GM21367 (cell line): Measurements from ENCODE around the gene RAB3IP.

Source experiments
- ATAC-seq: cut with Tn5 transposase; IDR thresholded peaks from one replicate; pipeline ENCODE4 v1.9.1; 2021; ENCODE audit not compliant: unreplicated experiment

Gene RAB3IP, protein sequence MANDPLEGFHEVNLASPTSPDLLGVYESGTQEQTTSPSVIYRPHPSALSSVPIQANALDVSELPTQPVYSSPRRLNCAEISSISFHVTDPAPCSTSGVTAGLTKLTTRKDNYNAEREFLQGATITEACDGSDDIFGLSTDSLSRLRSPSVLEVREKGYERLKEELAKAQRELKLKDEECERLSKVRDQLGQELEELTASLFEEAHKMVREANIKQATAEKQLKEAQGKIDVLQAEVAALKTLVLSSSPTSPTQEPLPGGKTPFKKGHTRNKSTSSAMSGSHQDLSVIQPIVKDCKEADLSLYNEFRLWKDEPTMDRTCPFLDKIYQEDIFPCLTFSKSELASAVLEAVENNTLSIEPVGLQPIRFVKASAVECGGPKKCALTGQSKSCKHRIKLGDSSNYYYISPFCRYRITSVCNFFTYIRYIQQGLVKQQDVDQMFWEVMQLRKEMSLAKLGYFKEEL

GRCh38 chr12:69738351-69739286 lies at the start of gene RAB3IP:
TSS of gene RAB3IP (plus strand) at chr12:69738860. CDS start at chr12:69755409, 16,549 bp downstream.
- ATAC-seq, result peak; percentile 83

- no peak for ATAC-seq
These were observed 49.0 kb upstream of the RAB3IP start for GRCh38 chr12:69689638-69690037.

DNA sequence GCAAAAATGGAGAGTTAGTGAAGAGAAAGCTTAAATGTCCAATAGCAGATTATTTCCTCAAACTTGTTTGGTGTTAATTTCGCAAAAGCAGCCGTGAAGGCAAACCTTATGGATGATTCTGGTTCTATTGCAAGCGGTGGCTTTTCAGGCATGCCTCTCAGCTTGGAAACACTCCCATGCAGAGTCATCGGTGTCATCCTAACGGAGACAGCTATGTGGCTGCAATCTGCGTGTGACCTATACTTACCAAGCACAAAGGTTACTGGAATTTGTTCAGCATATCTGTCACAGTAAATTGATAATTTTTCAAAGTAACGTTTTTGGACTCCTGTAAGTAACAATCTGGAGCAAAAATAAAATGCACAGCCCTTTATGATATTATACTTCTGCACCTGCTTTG lies 44.5 kb upstream of the RAB3IP start:
- no peak for ATAC-seq

DNA sequence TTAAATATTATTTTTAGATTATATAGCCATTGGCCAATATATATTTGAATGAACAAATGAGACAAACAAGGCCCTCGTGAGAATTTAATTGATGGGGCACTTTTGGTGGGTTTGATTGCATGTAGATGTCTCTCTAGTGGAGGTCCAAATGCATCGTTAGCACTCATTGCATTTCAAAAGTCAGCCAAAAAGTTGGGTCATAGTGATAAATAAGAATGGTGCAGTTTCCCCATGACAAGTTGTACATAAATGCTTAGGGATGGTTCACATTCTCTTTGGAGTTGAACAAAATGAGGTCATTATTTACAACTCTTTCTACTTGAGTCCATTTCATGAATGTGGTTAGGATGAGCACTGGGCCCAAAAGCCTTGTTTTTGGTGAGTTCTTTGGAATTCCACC lies 40.6 kb upstream of the RAB3IP start:
- no peak for ATAC-seq

GRCh38 chr12:69698769-69699540 lies 39.7 kb upstream of the RAB3IP start, which contains the start of gene BEST3:
TSS of gene BEST3 (minus strand) at chr12:69699303. CDS start at chr12:69697798, 1,505 bp downstream.
- no peak for ATAC-seq

DNA sequence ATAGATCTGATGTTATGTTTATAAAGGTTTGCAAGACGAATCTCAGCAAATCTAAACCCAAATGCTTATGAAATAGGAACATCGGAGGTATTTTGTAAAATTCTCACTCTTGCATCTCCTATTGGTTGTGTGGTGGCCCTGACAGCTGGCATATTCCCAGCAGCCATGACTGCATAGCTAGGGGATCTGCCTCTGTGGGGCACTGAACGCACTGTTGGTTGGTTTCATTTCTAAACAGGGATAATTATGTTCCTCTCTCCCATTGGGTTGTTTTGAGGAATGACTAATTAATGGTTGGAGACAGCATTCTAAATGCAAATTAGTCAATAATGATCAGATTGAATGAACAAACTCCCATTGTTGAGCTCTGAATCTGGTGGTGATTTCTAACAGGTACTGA lies 36.8 kb upstream of the RAB3IP start:
- no peak for ATAC-seq

- ATAC-seq, result no peak
These were observed 35.5 kb upstream of the RAB3IP start for GRCh38 chr12:69703146-69703642.

DNA sequence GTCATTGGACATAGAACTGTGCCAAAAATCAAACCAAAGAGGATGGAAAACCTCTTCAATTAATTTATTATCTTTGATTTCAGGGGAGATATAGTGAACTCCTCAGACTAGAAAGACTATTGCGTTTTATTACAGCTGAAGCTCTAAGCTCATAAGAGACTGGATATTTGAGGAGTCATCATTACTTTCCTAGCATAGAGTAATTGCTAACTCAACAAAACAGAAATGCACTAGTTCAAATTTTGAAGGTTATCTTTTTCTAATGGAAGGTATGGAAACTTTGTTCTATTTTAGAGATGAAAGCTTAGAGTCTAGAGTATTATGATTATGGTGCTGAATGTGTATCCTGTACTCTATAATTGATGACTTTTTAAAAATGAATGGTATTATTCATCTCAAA lies 34.3 kb upstream of the RAB3IP start:
- no peak for ATAC-seq

DNA sequence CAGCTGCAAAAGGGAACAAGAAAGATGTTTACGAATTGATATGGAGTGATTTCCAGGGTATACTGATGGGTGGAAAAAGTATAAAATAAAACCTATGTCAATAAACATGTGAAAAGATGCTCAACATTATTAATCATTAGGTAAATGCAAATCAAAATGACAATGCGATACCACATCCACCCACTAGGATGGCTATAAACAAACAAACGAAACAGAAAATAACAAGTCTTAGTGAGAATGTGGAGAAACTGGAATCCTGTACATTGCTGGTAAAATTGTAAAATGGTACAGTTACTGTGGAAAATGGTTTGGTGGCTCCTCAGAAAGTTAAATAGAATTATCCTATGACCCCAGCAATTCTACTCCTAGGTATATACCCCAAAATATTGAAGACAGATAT lies 30.0 kb upstream of the RAB3IP start:
- ATAC-seq, result no peak

GRCh38 chr12:69712826-69713225 lies 25.8 kb upstream of the RAB3IP start:
- no peak for ATAC-seq

DNA sequence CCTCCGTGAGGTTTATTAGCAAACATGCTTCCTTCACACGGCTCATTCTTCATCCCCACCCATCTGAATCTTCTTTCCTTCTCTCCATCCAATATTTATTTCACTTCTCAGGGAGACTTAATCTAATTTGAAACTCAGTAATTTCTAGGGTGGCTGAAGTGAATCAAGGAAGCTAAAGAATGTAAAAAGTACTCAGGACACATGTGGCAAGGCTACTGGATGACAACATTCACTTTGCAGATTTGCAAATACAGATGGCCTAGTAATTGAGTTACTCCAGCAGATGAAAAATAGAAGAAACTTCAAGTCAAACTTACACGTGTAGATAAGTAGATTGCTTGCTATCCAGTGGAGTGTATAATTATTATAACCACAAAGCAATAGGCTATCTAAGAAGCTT lies 24.1 kb upstream of the RAB3IP start:
- no peak for ATAC-seq

DNA sequence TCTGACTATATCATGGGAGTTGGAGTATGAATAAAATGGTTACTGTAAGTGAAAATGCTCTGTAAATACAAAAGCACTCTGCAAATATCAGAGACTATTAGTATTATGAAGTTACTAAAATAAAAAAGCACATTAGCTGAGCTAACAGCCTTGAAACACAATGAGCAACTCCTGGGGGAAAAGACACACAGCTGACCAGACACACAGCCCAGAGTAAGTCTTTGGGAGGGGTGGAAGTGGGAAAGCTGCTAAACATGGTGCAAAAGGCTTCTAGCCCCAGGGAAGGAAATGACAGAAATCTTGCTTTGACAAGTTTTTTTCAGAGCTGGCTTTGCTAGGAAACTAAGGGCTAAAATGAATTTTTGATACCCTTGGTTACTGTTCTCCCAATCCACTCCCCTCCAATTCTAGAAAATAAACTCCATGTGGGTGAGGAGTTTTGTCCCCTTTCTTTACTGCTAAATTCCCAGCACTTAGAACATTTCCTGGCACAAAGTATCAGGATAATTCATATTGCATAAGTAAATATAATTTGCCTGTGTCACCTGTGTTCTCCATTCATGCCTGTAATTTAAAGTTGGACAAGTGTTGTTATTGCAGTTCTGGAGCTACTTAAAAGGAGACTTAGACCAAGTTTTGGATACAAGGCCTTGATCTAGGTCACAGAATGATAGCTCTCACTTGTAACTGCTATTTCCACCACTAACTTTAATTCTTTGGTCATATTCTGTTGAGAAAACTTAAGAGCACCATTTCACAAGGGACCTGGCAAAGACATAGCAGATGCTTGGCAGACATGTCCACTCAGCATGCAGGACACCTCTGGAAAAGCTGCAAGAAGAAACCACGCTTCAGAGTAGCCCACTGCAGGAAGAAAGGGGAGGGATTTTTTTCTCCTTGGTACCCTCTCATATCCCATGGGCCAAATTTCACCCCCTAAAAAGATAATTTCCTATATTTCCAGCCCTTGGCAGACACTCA lies 19.0 kb upstream of the RAB3IP start:
- ATAC-seq, result no peak

- no peak for ATAC-seq
These were observed 17.9 kb upstream of the RAB3IP start for GRCh38 chr12:69720750-69721149.

GRCh38 chr12:69726922-69727321 lies 11.7 kb upstream of the RAB3IP start:
- ATAC-seq, result no peak

DNA sequence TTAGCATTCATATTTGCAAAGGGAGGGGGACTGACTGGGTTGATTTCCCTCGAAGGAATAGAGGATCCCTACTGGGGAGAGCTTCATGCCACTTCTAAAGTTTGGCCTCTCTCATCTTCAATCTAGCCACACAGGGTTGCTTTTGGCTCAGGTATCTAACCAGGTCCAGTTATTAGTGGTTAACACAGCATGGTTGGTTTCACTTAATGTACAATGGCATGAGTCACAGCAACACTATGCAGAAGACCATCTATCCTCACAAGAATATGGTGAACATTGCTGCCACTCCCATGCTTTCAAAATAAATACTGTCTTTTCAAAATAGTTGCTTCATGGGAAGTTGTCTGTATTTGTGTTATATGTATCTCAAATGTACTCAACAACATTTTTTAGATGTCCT lies 6.6 kb upstream of the RAB3IP start:
- ATAC-seq, result no peak

DNA sequence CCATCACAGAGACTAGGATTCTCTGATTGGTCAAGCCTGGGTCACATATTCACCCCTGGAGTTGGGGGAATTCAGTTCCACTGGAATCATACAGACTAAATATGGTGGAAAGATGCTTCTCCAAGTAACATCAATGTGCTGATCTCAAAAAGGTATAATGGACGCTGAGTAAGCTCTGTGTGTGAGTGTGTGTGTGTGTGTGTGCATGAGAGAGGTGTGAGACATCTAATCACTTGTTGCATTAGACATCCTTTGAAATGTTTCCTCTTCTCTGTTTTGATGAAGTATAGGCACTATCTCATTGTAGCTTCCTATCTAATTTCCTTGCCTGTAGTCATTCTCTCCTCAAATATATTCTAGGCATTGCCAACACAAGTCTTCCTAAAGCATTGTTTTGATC lies 5.0 kb upstream of the RAB3IP start:
- no peak for ATAC-seq

GRCh38 chr12:69739287-69740191 lies 879 bp downstream of the RAB3IP start:
- peak; percentile 34 for ATAC-seq

- no peak for ATAC-seq
These were observed 5.4 kb downstream of the RAB3IP start for GRCh38 chr12:69744109-69744508.

- no peak for ATAC-seq
These were observed 12.8 kb downstream of the RAB3IP start for GRCh38 chr12:69751476-69751875.
